Left lobe of liver (tissue), 2 donors: ENCODE measurements around the gene CDK1. TPM values are rescaled to one million over a fixed set of nuclear protein-coding genes. Genes with fewer than 3 reads are reported as not detected.

Source experiments
- ATAC-seq: fragments of 200-7000 bp; cut with Tn5 transposase; one replicate; pipeline ENCODE4 v1.9.1; 2020; ENCODE audit warnings: mild to moderate bottlenecking, moderate library complexity
- DNase-seq: peaks from one replicate; pipeline ENCODE4 v3.0.0-alpha.2; 2020; ENCODE audit warnings: low spot score
- total RNA-seq: library from RNA; stranded (reverse); gene quantifications from one replicate; pipeline ENCODE4 v1.2.1, GENCODE V29; 2021
- donor health status: DM: no; HTN: no; CAD: no; lungs with moderate emphysema.
- donor health status: DM: no; HTN: yes; CAD: no.

Gene CDK1
- 0.65 TPM for total RNA-seq

DNA sequence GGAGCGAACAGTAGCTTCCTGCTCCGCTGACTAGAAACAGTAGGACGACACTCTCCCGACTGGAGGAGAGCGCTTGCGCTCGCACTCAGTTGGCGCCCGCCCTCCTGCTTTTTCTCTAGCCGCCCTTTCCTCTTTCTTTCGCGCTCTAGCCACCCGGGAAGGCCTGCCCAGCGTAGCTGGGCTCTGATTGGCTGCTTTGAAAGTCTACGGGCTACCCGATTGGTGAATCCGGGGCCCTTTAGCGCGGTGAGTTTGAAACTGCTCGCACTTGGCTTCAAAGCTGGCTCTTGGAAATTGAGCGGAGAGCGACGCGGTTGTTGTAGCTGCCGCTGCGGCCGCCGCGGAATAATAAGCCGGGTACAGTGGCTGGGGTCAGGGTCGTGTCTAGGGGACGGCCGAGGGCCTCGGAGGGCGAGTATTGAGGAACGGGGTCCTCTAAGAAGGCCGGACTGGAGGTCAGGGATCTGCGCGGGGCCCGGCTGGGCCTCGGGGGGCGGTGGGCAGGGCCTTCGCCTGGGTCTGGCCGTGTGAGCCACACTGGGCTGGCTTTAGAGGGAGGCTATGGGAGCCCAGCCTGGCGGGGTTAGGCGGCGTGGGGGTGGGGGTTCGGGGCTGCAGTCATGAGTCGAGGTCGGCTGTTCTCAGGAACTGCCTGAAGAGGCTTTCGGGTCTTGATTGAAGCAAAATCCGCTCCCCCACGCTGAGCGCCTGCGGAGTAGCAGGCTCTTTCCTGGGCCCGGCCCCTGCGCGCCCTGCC is at the start of gene CDK1:
CDK1 (plus strand) TSS at position 265 of the 757 bp plus-strand sequence. CDS start 1,688 bp downstream, outside the sequence.
- peak; percentile 100 for ATAC-seq
- DNase-seq: peak; percentile 97

DNA sequence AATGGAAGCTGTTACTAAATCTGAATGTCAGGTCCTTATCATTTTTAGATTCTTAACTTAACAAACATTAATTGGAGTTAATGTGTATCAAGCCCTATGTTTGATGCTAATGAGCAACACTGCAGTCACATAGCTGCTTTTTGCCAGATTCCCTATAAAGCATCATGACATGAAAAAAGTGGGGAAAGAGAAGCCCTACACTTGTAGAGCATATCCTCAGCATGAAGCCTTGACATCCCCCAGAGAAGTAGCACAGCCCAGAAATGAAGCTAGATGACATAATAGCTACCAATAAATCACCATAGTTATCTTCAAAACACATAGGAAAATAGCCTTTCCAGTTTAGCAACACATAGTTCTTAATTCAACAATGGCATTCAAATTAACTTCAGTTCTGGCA is 49.2 kb upstream of the CDK1 start:
- DNase-seq (no peak), ATAC-seq (no peak)

DNA sequence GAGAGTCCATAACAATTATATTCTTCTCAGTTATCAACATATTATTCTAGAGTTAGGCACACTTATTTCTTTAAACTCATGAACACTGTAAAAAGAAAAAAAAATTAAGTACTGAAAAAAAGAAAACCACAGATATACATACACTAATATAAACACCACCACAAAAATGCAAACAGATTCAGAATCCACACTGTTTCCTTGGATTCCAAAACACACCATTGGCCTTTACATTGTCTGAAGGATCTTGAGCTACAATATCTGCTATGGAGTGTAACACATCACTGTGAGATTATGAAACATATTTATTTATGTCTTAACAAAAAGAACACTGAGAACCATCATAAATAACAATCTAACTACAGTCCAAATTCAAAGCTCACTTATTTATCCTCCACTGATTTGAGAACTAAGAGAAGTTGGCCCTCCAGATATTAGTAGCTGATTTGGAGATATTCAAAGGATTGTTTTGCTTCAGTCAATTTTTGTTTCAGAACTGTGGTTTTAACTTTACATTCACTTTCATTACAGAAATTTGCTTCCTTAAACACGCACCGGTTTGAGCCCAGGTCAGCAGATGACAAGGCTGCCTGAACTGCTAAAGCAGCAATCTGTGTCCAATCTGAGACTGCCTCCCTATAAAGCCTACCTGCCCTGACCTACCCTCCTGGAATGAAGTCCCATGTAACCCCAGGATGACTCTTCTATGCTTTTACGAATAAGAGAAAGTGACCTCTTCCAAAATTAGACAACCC is 47.0 kb upstream of the CDK1 start:
- ATAC-seq (no peak), DNase-seq (no peak)

GRCh38 chr10:60732198-60732806 is 46.0 kb upstream of the CDK1 start:
- peak; percentile 10 for ATAC-seq
- no peak for DNase-seq

- ATAC-seq (peak; percentile 83), DNase-seq (no peak)
Measured at GRCh38 chr10:60732807-60733516, 45.3 kb upstream of the CDK1 start.

GRCh38 chr10:60733517-60733822 is 44.8 kb upstream of the CDK1 start:
- ATAC-seq (no peak), DNase-seq (no peak)

- no peak for DNase-seq
- no peak for ATAC-seq
Measured at GRCh38 chr10:60733826-60734225, 44.5 kb upstream of the CDK1 start.

DNA sequence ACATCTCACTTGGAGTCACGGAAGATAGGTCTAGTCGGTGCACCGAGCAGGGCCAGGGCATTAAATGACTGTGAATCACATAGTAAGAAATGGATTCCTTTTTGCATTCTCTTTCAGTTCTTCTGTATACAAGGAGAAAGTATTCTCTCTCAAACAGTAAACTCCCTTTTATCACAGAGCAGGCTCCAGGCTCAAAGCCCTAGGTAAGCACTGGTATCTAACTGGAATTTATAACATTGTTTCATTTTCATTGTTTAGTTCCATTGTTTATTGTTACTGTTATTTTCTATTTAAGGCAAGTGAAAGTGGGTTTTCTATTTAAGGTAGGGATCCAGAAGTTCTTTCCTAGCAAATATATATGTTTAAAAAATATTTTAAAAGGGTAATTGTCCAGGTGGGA is 44.1 kb upstream of the CDK1 start:
- ATAC-seq (no peak), DNase-seq (no peak)

GRCh38 chr10:60735244-60735643 is 43.0 kb upstream of the CDK1 start:
- ATAC-seq (no peak), DNase-seq (no peak)

DNA sequence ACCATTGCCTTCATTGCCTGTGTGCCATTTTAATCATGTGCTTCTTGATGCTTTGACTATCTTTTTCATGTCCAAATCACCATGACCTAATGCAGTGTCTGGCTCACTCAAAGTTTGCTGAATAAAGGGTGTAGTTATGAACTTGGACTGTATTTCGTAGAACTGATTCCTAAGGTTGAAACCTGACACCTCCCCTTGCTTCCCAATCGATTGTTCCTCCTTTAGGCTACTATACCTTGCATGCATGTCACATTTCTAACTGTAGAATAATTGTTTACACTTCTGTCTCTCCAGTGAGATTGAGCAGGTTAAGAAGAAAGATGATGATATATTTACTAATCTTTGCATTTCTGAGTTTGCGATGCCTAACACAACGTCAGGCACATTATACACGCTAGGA is 41.0 kb upstream of the CDK1 start:
- no peak for ATAC-seq
- DNase-seq: no peak

DNA sequence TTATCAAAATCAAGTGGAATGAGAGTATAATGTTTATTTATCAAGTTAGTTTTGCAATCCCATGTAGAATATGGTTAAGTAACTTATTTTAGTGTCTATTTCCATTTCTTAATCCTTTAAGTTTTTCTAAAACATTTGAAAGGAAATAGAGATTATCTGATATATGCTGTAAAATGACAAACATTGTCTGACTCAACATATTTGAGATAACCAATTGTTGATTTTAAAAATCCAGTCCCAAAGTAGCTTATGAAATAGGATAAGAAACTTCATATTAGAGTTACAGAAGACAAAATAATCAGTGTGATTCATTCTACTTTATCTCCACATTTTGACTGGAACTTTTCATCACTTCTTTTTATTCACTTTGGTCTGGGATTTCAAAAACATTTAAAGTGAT is 38.7 kb upstream of the CDK1 start:
- no peak for DNase-seq
- no peak for ATAC-seq

DNA sequence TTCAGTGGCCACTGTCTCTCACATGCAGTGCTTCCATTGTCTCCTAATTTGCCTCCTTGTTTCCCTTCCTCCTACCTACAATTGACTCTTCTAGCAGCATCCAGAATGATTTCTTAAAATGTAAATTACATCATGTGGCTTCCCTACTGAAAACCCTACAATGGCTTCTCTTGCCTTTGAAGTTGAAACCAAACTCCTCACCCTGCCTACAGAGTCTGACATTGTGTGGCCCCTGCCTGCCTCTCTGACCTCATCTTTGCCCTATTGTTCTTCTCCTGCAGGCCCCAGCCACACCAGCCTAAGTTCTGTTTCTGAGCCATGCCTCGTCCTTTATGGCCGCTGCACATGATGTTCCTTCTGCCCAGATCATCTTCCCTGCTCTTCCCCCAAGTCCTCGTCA is 35.8 kb upstream of the CDK1 start:
- no peak for ATAC-seq
- no peak for DNase-seq

DNA sequence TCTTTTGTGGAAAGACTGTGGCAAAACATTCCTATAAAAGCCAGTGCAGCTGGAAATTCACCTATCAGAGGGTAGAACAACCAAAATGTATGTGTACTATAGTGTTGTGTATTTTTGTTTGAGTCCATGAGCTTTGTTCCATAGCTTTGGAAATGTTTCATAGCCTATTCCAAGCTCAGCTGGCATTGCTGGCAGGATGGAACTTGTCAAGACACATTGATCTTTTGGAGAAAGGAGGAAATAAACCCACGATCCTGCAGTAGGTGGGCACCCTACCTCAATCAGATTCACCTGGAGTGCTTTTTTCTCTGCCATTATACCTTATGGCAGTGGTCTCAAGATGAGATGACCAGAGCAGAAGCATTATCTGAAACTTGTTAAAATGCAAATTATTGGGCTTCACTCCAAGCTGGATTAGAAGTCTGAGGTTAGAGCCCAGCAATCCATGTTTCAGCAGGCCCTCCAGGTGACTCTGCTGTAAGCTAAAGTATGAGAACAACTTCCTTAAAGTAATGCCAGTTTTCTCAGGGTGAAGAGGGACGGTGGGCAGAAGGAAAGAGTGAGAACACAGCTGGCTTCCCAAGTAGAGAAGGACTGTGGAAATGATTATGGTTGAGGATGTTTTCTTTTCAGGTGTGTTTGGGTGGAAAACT is 30.3 kb upstream of the CDK1 start:
- no peak for DNase-seq
- no peak for ATAC-seq

DNA sequence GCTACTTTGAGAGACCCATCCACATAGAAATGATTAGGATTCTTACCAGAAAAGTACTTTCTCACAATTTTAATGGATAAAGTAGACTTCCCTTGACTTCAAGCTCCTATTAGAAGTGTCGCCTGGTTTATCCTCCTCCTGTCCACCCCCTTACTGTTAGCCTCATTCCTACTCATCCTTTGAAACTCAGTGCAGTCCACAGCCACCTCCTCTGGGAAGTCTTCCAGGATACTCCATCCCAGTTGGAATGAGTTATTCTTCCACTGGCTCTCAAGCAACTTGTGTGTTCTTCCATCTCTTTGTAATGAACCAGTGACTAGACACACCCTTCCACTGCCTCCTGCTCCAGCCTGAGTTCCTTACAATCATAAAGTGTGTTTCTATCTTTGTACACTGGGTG is 25.1 kb upstream of the CDK1 start:
- DNase-seq (no peak), ATAC-seq (no peak)

GRCh38 chr10:60753817-60754216 is 24.5 kb upstream of the CDK1 start:
- no peak for ATAC-seq
- DNase-seq: no peak

DNA sequence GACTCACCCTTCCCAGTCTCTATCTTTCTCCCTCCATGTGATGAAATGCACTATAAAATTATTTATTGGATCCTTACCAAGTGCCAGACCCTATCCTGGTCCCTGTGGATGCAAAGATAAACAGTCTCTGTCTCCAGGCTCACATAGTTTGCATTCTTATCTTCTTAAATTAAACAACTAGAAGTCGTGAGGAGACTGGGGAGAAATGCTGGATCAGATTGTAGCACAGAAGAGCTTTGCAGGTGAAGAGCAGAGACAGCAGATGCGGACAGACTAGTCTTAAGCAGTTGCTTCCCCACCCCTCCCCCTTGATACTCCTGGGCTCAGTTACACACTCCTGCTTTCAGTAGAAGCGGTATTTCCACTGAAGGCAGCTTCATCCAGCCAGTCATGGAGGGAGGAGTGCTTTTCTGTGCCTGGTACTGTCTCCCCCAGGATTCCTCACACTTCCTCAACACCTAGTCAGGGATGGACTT is 20.8 kb upstream of the CDK1 start:
- no peak for ATAC-seq
- no peak for DNase-seq

- ATAC-seq (no peak), DNase-seq (no peak)
Measured at GRCh38 chr10:60759181-60759580, 19.1 kb upstream of the CDK1 start.

GRCh38 chr10:60760711-60761210 is 17.5 kb upstream of the CDK1 start:
- ATAC-seq: no peak

GRCh38 chr10:60762554-60762953 is 15.7 kb upstream of the CDK1 start:
- DNase-seq (no peak), ATAC-seq (no peak)

More at GRCh38 chr10:60760711-60761210, 17.5 kb upstream of the CDK1 start:
- DNase-seq: no peak

- DNase-seq (no peak), ATAC-seq (no peak)
Measured at GRCh38 chr10:60767424-60767823, 10.9 kb upstream of the CDK1 start.

- no peak for DNase-seq
- no peak for ATAC-seq
Measured at GRCh38 chr10:60769406-60769805, 8.9 kb upstream of the CDK1 start.
